ENCODE measurements around the gene SPDYC.

Gene SPDYC

GRCh38 chr11:65210361-65210731, 40.3 kb downstream of the SPDYC start:
- DNase-seq (ENCODE audit: low spot score) = no peak
- in situ Hi-C loops (cut with MboI; ENCODE audit: low sequenced_read_pairs, unreplicated experiment) = no loop called here
- TF ChIP-seq CTCF (IDR thresholded peaks at IDR 0.05; ENCODE audit: borderline replicate concordance, control extremely low read depth, extremely low read depth, insufficient read depth, missing control alignments) = no peak

- in situ Hi-C loops (cut with MboI; ENCODE audit: low sequenced_read_pairs, unreplicated experiment) = no loop called here
- DNase-seq (ENCODE audit: low spot score) = no peak
- TF ChIP-seq CTCF (IDR thresholded peaks at IDR 0.05; ENCODE audit: borderline replicate concordance, control extremely low read depth, extremely low read depth, insufficient read depth, missing control alignments) = no peak
Observed at GRCh38 chr11:65210748-65211147, 40.7 kb downstream of the SPDYC start.

- TF ChIP-seq CTCF (IDR thresholded peaks at IDR 0.05; ENCODE audit: borderline replicate concordance, control extremely low read depth, extremely low read depth, insufficient read depth, missing control alignments) = no peak
- DNase-seq (ENCODE audit: low spot score) = no peak
- in situ Hi-C loops (cut with MboI; ENCODE audit: low sequenced_read_pairs, unreplicated experiment) = no loop called here
Observed at GRCh38 chr11:65211293-65212105, 41.5 kb downstream of the SPDYC start.

- in situ Hi-C loops (cut with MboI; ENCODE audit: low sequenced_read_pairs, unreplicated experiment) = no loop called here
- no peak for DNase-seq (ENCODE audit: low spot score)
- no peak for TF ChIP-seq CTCF (IDR thresholded peaks at IDR 0.05; ENCODE audit: borderline replicate concordance, control extremely low read depth, extremely low read depth, insufficient read depth, missing control alignments)
Observed at GRCh38 chr11:65212226-65212801, 42.3 kb downstream of the SPDYC start.

- no peak for DNase-seq (ENCODE audit: low spot score)
- no peak for TF ChIP-seq CTCF (IDR thresholded peaks at IDR 0.05; ENCODE audit: borderline replicate concordance, control extremely low read depth, extremely low read depth, insufficient read depth, missing control alignments)
- in situ Hi-C loops (cut with MboI; ENCODE audit: low sequenced_read_pairs, unreplicated experiment) = no loop called here
Observed at GRCh38 chr11:65213322-65214211, 43.5 kb downstream of the SPDYC start.

GRCh38 chr11:65214212-65214845, 44.3 kb downstream of the SPDYC start:
- TF ChIP-seq CTCF (IDR thresholded peaks at IDR 0.05; ENCODE audit: borderline replicate concordance, control extremely low read depth, extremely low read depth, insufficient read depth, missing control alignments) = no peak
- DNase-seq (ENCODE audit: low spot score) = no peak
- in situ Hi-C loops (cut with MboI; ENCODE audit: low sequenced_read_pairs, unreplicated experiment) = no loop called here
